T-helper 22 cell (primary cell): ENCODE data around the gene BMP5.

Experiments
- DNase-seq: peaks from one replicate; pipeline ENCODE4 v3.0.0-alpha.2; 2020; ENCODE audit warnings: low read depth

Gene BMP5

DNA sequence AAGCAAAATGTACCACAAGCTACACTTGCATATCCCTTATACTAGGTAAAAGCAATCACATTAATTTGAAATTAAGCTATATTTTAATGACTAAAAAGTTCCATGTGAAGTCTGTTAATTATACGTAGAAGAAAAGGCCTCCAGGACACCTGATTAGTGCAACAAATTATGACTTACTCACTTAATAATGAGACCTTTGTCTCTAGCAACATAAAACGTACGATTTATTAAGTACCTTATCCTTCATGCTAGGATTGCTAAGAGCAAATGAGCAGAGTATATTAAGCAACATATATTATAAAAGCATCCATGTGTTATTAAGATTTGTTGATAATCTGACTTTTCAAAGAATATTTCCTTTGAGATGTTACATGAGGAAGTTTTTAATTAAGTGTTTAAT lies 2.5 kb downstream of the BMP5 start:
- DNase-seq = no peak

DNA sequence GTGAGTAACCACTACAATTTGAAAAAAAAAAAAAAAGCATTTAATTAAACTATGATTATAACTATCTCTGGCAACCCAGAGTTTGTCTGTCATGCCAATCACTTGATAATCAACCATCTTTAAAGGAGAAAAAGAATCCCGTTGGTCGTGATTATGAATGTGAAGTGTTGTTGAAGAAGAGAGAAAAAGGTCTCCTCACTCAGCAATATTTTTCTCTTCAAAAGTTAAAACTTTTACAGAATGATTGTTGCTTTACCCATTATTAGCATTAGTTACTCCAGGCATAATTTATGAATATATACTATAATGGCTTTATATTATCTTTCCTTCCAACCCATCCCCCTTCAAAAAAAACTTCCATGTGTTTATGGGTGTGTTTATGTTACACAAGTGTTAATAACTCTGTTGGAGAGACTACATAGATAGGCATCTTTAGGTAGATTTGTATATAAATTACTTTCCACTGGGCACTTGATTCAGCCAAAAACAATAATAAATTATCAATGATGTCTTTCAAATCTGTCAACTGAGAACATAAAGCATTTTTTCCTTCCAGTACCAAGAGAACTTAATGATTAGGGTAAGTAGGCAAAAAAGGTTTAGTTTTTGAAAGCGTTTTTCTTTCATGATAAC lies 5.1 kb downstream of the BMP5 start:
- DNase-seq = no peak

DNA sequence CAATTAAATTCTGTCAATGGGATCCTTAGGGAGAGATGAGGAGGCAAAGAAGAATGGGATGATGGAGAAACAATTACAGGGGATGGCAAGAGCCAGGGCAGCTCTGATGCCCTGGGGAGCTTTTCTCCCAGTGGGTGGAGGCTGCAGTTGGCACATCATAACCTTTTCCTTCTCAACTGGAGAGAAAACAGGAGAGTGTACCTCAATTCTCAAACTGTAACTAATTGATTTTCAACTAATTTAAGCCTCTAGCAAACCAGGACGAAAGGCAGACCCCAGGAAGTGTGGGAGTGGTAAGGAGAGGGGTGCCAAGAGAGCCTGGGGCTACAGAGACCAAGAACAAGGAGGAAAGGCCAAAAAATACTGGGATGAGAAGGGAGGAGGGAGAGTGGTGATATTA lies 5.7 kb downstream of the BMP5 start:
- DNase-seq = no peak

DNA sequence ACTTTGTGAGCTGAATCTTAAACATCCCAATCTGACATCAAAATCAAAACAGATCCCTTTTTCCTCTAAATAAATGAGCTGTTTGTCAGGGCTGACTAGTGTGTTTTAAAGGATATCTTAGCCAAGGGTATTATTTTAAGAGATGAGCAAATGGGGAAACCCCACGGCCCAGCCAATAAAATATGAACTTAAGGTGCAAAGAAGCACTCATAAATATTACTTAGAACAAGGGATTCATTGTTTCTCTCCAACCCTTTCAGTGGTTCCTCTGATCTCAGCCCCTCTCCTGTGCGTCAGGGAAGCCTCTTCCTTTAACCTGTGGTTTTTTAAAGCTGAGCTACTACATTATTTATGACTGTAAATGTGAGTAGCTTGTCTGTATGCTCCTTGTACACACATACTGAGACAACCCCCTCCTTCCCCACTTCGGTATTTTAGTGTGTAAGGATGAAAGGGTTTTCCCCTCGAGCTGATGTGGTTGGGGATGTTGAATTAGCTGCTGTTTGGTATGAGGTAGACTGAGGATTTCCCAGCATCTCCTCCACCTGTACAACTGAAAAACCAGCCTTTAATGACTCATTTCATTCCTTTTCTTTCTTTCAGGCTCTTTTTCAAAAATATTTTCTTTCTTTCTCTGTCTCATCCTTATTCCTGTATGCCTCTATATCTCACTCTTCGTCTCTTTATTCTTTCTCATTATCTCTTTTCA lies 6.5 kb downstream of the BMP5 start:
- no peak for DNase-seq

DNA sequence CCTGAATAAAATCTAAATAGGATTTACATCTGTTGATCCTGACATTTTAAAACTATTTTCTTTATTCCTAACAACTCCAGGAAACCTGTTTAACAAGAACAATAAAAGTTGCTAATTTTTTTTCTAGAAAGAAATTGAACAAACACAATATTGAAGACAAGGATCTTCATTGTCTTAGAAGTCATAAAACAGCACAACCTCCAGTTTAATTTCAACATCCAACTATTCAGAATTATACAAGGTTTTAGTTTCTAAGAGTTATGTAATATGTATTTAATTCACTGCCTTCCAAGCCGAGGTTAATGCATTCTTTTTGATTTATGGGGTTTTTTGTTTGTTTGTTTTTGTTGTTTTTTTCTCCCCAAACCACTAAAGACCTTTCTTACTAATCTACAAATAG lies 7.2 kb downstream of the BMP5 start:
- no peak for DNase-seq

DNA sequence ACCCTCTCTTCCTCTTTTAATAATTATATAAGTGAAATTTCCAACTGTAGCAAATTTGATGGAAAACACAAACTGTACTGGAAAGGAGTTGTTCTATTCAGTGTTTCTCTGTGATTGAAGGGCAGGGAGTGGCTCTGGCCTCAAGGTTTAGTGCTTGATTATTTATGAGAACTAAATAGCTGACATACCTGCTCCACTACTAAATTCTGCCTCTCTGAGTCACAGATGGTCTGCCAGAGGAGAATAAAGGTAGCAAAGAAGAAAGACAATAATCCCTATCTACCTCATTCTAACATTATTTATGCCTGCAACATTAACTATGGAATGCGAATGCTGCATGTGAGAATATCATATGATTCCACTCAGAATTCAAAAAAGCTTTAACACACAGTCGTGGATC lies 9.3 kb downstream of the BMP5 start:
- DNase-seq = no peak

DNA sequence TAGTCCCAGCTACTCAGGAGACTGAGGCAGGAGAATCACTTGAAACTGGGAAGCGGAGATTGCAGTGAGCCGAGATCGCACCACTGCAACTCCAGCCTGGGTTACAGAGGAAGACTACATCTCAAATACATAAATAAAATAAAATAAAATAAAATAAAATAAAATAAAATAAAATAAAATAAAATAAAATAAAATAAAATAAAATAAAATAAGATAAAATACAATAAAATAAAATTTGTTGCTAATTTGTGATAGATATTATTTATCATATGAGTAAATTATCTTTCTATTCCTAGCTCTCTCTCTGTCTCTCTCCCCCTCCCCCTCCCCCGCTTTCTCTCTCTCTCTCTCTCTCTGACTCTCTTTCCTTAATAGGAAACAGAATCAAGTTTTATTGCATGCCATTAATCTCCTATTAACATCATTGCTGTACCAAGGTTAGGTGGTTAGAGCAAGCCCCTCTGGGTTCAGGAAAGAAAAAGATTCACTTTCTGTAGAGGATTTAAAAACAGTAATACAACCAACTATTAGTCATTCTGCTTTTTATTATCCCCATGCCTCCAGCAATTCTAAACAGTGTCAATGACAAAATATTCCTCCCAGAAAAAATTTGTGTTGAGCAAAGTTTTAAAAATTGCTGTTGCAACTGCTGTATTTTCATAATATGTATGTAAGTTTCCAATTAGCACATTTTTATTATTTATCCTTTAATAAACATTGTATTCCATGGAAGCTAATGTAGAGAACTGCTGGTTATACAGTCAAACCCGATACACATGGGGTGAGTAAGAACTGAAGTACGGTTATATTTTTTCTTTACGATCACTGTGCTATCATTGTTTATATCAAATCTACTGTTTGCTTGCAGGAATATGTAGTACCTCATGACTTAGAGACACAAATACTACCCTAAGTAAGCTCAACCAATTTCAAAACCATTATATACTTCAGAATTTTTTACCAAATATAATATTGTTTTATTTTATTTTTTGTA lies 22.1 kb downstream of the BMP5 start:
- no peak for DNase-seq

DNA sequence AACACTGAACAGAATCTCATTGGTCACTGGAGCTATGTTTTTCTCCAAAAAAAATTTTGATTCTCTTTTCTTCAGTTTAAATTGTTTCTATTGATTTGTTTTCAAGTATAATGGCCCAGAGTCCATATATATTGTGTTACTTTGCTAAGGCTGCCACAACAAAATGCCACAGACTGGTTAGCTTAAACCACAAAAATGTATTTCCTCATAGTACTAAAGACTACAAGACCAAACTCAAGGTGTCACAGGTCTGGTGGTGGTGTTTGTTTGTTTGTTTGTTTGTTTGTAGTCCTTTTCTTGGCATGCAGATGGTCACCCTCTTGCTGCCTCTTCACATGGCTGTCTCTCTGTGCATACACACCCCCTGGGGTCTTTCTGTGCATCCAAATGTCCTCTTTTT lies 34.0 kb downstream of the BMP5 start:
- DNase-seq = no peak

DNA sequence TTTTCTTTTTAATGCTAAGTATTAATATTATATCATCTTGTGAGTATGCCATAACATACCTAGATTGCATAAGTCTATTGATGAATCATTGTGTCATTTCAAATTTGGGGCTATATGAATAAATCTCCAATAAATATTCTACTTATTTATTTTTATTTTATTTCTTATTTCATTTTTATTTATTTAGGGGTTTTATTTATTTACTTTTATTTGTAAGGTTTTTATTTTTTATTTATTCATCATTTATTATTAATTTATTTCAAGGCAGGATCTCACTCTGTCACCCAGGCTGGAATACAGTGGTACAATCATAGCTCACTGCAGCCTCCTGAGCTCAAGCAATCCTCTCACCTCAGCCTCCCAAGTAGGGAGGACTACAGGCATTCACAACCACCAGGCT lies 36.3 kb downstream of the BMP5 start:
- DNase-seq = no peak

DNA sequence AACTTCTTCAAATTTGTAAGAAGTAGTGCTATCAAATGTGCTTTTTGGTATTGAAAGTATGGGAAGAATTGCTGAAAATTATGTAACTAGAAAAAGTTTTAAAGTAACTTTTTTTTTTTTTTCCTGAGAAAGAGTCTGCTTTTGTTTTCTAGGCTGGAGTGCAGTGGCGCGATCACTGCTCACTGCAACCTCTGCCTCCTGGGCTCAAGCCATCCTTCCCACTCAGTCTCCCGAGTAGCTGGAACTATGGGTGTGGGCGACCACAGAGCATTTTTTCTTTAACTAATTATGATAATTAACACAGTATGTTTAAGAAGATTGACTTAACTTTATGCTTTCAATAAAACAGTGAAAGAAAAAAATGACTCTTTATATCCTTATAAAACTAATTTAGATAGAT lies 38.4 kb downstream of the BMP5 start:
- DNase-seq = no peak

DNA sequence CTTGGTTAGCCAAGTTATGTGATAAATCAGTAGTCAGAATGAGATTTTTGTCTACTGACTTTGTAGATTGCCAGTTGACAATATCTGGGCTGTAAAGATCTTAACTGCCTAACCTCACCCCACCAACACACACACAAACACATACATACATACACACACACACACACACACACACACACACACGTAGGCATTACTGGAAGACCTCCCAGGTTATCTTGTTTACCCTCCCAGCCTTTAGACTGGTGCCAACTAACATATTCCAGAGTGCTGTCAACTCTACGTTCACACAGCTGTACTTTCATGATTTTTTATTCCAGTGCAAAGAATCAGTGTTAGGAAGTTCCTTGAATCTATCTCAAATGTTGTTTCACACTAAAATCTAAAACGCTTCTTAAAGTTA lies 38.9 kb downstream of the BMP5 start:
- DNase-seq = no peak

DNA sequence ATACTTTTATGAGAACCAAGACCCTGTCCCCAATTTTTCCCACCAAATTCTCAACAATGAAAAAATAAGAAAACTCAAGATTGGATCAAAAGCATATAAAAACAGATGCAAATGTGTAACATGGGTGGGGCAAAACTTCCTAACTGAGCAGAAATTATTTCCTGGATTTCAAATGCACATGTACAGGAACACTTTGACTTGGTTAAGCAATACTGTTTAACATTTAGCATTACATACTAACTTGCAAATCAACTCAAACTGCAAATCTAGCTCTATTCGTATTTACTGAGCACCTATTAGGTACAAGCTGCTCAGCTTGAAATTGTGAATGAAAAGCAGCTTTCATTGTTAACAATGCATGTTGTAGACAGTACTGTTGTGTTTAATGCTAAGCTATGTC lies 40.2 kb downstream of the BMP5 start:
- DNase-seq = no peak

DNA sequence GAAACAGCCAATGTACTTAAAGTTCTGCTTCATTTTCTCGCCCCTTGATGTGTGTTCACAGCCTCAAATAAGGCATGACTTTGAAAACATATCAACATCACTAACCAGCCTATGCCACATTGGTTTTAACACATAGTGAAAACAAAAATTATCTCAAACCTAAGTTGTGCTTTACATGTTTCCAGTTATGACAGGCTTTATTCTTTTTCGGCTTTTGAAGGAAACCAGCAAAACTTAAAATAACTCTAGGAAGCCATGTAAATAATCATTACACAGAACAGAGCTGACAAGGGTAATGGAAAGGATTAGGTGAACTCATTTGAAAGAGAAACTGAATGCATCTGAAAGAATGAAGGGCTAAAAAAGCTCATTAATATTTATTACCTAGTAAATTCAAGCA lies 42.1 kb downstream of the BMP5 start:
- no peak for DNase-seq

DNA sequence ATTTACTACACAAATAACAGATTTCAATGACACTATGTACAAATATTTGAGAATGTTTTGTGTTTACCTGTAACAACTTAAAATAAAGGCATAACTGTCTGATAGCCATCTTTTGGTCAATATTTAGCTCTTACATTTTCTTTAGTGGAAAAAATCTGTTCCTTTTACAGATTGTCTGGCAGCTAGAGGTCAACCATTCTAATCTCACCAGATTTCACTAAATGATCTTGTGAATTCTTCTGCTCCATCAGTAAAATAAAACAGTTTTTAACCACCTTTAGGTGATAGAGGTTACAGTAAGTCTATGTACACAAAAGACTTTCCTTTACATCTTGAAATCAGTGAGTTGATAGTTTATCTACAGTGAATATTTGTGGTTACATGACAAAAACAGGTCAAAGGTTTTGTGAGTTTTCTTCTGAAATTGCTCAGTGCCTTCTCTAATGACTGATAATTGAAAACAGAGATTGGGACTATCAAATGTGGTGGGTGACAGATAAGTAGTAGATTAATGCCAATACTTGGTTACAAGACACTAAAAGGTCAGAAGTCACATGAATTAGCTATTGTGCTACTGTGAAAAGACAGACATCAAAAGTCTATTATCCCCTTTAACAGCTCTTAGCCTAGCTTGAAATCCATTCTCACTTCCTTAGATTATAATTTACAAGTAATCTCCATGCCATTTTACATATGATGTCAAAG lies 47.4 kb downstream of the BMP5 start:
- DNase-seq = no peak

DNA sequence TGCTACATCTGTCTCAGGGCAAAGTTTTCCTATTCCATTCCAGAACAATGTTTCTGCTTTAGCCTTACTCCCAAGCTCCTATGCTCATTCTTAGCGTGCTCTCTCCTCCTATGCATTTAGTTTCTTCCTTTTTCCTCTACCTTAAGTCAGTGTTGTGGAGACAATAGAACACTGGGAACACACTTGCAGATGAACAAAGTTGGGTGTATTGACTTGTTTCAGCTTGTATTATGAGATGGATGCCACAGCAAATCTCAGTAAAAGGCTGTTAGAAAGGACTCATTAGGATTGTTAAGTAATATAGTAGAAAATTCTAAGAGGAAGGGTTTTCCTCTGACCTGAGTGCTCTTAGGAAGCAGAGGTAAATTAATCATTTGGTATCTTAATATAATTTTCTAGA lies 48.4 kb downstream of the BMP5 start:
- DNase-seq = no peak

DNA sequence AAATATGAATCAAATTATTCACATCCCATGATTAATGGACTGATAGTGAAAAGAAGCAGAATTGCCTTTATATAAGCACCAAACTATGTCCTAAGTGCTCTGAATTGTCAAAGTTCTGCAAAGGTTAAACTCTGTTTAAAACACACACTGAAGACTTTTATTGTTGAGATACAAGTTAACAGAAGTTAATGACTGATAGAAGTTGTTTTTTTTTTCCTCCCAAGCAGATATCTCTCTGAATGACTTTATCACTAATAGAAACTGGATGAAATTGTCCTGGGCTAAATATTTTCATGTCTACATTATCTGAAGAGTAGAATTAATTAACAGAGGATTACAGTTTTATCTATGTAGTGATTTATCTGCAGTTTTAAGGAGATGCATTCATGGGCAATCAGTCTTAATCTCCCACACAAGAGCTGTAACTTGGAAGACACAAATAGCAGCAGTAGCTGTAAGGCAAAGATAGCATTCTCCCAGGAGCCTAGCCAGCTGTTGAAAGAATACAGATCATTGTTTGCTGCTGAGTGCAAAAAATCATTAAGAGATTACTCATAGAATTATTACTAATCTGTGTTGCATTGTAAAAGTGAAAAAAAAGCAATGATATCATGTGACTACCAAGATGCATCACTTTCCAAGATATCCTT lies 49.9 kb downstream of the BMP5 start:
- no peak for DNase-seq

DNA sequence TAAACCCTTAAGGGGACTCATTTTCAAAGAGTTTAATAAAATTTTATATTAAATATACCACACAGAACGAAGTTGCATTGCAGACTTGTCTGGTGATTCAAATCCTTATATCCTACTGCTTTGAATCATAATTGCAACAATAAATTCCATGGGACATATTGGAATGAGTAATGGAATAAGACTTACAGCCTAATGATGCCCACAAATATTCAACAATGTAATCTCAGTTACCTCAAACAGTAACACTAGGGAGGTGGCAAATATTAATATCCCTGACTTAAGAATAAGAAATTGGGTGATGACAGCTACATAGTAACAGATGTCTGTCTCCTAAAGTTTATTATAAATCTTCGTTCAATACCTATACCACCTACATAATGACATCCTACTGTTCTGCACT lies 52.6 kb downstream of the BMP5 start:
- no peak for DNase-seq

DNA sequence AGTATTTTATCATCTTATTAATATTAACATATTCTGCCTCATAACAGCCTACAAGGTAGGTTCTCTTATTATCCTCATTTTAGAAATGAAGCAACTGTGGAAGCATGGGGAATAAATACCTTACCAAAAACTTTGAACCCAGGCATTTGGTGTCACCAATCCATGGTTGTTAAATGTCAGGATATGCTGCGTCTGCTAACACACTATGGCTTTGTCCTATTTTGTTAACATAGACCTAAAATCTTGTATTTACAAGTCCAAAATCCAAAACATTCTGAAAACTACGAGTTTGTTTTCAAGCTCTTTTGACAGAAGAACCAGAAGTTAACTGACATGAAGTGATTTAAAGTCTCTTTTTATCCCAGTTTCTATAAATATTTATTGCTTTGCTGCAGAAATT lies 53.4 kb downstream of the BMP5 start:
- no peak for DNase-seq

DNA sequence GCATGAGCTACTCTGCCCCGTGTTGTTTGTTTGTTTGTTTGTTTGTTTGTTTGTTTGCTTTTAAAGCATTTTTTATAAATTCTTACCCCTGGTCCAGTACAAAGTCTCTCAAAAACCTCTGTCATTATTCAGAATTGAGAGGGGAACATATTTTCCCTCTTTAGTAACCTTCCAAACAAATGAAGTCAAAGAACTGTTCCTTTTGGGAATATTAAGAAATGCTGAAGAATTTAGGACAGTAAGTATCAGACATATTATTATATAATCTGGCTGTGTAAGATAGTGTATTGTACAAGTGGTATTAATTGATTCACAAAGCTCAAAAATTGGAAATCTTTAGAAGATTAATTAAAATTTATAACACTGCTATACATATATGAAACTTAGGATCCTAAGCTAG lies 54.7 kb downstream of the BMP5 start:
- DNase-seq = no peak

DNA sequence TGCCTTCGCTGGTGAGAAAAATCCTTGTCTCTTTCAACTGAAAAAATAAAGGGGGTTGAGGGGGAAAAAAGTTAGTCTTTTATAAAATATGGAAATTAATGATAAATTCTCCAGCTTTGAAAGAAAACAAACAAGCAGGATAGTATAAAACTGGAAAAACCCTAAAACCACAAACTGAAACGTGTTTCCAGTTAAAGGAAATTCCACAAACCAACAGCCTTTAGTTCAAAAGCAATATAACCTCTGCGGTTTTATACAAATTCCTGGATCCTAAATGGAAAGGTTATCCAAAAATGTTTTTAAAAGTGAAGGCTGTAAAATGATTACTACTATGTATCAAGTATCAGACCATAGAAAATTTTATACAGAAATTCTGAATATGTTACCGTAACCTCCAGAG lies 55.6 kb downstream of the BMP5 start:
- DNase-seq = no peak

DNA sequence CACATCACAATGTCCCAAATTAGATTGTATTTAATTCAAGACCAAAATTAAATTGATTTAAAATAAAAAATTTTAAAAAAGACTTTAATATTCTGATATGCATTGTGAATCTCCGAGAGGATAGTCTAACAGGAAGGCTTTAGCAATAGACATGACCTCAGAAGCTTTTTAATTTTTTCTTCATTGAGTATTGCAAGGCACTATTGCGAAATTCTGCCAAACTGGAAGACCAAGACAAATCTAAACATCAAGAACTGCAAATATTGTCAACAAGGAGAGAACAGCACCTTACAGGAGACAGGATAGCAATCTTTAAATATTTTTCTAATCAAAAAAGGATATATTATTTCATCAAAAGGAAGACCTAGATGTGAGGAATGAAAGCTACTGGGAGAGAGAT lies 56.9 kb downstream of the BMP5 start:
- no peak for DNase-seq

DNA sequence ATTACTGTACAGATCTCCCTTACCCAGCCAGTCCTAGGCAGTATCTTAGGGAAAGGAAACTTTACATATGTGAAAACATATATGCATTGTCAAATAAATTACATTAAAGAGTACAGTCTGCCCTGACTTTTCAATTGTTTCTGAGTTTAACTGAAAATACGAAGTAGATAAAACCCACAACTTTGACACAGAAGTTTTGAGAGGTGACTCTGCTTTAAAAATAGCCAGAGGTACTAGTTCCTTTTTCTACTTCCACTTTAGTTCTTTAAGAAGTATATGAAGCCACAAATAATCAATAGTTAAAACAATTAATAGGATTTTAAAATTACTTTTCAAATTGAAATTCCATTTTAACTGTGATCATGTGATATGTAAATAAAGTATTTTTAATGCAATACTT lies 62.9 kb downstream of the BMP5 start:
- no peak for DNase-seq
